SK-N-SH (cell line): Measurements from ENCODE around the gene NEURL1. TPM values are rescaled to one million over a fixed set of nuclear protein-coding genes. Genes with fewer than 3 reads are reported as not detected.
A peak's percentile ranks its signal among the peaks of the same experiment; 100 is the strongest.

ENCODE experiments used
- CTCF ChIA-PET: fragments of 300-600, 350-600 bp; formaldehyde crosslinking; extraction: SDS; loops from one replicate; lab custom pipeline; 2021; lab: Yijun Ruan, JAX
- POLR2A ChIA-PET: fragments of 350-600 bp; sonication (Branson Sonifier 250); formaldehyde crosslinking; extraction: SDS; loops from one replicate; lab custom pipeline; 2020; ENCODE audit warnings: antibody characterized with exemption, inconsistent platforms; lab: Yijun Ruan, JAX
- DNase-seq: peaks from one replicate; pipeline ENCODE4 v3.0.0; 2012
- H2AFZ ChIP-seq: fragments of 200-600 bp; sonication (generic); 2 replicates; pipeline ENCODE4 v1.8.1; 2016; ENCODE audit warnings: antibody characterized with exemption, mild to moderate bottlenecking, low read depth
- H3F3A ChIP-seq: fragments of 200-600 bp; sonication (generic); replicated peaks from 2 replicates; pipeline ENCODE3; 2016; ENCODE audit warnings: antibody characterized with exemption, mild to moderate bottlenecking; ENCODE audit not compliant: insufficient read depth
- H3K27ac ChIP-seq, 2 experiments: fragments of 200-500 bp in 1 of 2; fragments of 200-600 bp in 1 of 2; sonication (Bioruptor generic) in 1 of 2; sonication (generic), shearing (Covaris generic) in 1 of 2; 2 replicates each; pipeline versions ENCODE4 v1.5.1 to v1.6.1; 2014 to 2016; ENCODE audit warnings: low read depth in 2 of 2, inconsistent platforms in 1 of 2, low read length in 1 of 2, mild to moderate bottlenecking in 1 of 2, mixed read lengths in 1 of 2
- H3K27me3 ChIP-seq: fragments of 200-600 bp; sonication (generic), shearing (Covaris generic); 2 replicates; pipeline ENCODE4 v1.6.1; 2016; ENCODE audit warnings: mixed run types; ENCODE audit not compliant: insufficient read depth
- H3K36me3 ChIP-seq, 2 experiments: fragments of 200-500 bp in 1 of 2; fragments of 200-600 bp in 1 of 2; sonication (Bioruptor generic) in 1 of 2; sonication (generic) in 1 of 2; replicated peaks in 1 of 2; 2 replicates each; pipeline versions ENCODE3 to v1.5.1; 2014 to 2016; ENCODE audit warnings: low read length in 1 of 2, mild to moderate bottlenecking in 1 of 2; ENCODE audit not compliant: insufficient read depth in 2 of 2, control insufficient read depth in 1 of 2
- H3K4me1 ChIP-seq, 2 experiments: fragments of 200-500 bp in 1 of 2; fragments of 200-600 bp in 1 of 2; sonication (Bioruptor generic) in 1 of 2; sonication (generic), shearing (Covaris generic) in 1 of 2; 2 replicates each; pipeline versions ENCODE4 v1.5.1 to v1.6.1; 2014 to 2016; ENCODE audit warnings: low read depth in 1 of 2, low read length in 1 of 2, mixed run types in 1 of 2; ENCODE audit not compliant: insufficient read depth in 2 of 2, control insufficient read depth in 1 of 2
- H3K4me2 ChIP-seq: fragments of 200-600 bp; sonication (generic), shearing (Covaris generic); 2 replicates; pipeline ENCODE4 v1.6.1; 2017; ENCODE audit warnings: mixed run types
- H3K4me3 ChIP-seq, 2 experiments: fragments of 200-500 bp in 1 of 2; fragments of 200-600 bp in 1 of 2; sonication (Bioruptor generic) in 1 of 2; sonication (generic), shearing (Covaris generic) in 1 of 2; 2 replicates each; pipeline versions ENCODE4 v1.5.1 to v1.8.1; 2014 to 2016; ENCODE audit warnings: low read depth in 2 of 2, inconsistent platforms in 1 of 2, low read length in 1 of 2, mild to moderate bottlenecking in 1 of 2, mixed read lengths in 1 of 2, moderate library complexity in 1 of 2
- H3K79me2 ChIP-seq: fragments of 200-600 bp; sonication (generic); 2 replicates; pipeline ENCODE4 v1.8.1; 2017; ENCODE audit warnings: mild to moderate bottlenecking; ENCODE audit not compliant: insufficient read depth
- H3K9ac ChIP-seq: fragments of 200-600 bp; sonication (generic); 2 replicates; pipeline ENCODE4 v1.6.1; 2017; ENCODE audit warnings: mixed run types
- H3K9me2 ChIP-seq: fragments of 200-600 bp; sonication (generic); 2 replicates; pipeline ENCODE4 v1.6.1; 2017; ENCODE audit warnings: mixed run types
- H3K9me3 ChIP-seq: fragments of 200-600 bp; sonication (generic); 2 replicates; pipeline ENCODE4 v1.6.1; 2017; ENCODE audit warnings: mixed run types, mild to moderate bottlenecking, moderate library complexity
- H4K20me1 ChIP-seq: fragments of 200-600 bp; sonication (generic); 2 replicates; pipeline ENCODE4 v1.6.1; 2017; ENCODE audit warnings: mild to moderate bottlenecking, mixed run types; ENCODE audit not compliant: insufficient read depth
- CHD2 ChIP-seq: fragments of 150-350 bp; IDR thresholded peaks from 2 replicates; pipeline ENCODE4 v1.6.1; 2018; ENCODE audit warnings: low read length; ENCODE audit not compliant: partially characterized antibody
- FOSL2 ChIP-seq: IDR thresholded peaks from 2 replicates; pipeline ENCODE4 v1.4.0; 2012; ENCODE audit warnings: low read depth, mild to moderate bottlenecking, moderate library complexity, borderline replicate concordance
- FOXM1 ChIP-seq: IDR thresholded peaks from 2 replicates; pipeline ENCODE4 v1.4.0; 2012; ENCODE audit warnings: low read depth, mild to moderate bottlenecking
- GATA2 ChIP-seq: sonication (generic); formaldehyde crosslinking; IDR thresholded peaks from 2 replicates; pipeline ENCODE4 v1.5.0; 2020; ENCODE audit warnings: mild to moderate bottlenecking, missing genetic modification reagents
- MEF2A ChIP-seq: IDR thresholded peaks from 2 replicates; pipeline ENCODE4 v1.4.0; 2012; ENCODE audit warnings: low read depth, borderline replicate concordance
- NFIC ChIP-seq: IDR thresholded peaks from 2 replicates; pipeline ENCODE4 v1.4.0; 2012; ENCODE audit warnings: borderline replicate concordance
- RFX5 ChIP-seq: IDR thresholded peaks from 2 replicates; pipeline ENCODE4 v1.6.1; 2012; ENCODE audit warnings: mild to moderate bottlenecking, improper control_type of control experiment, low read length
- SIN3A ChIP-seq: IDR thresholded peaks from 2 replicates; pipeline ENCODE4 v1.6.1; 2012; ENCODE audit warnings: low read depth, mild to moderate bottlenecking, low read length, moderate library complexity, borderline replicate concordance
- TCF12 ChIP-seq: IDR thresholded peaks from 2 replicates; pipeline ENCODE4 v1.4.0; 2012
- TEAD4 ChIP-seq: IDR thresholded peaks from 2 replicates; pipeline ENCODE4 v1.4.0; 2012; ENCODE audit warnings: mild to moderate bottlenecking, borderline replicate concordance; ENCODE audit not compliant: insufficient read depth
- WGBS: methylation state at CpG from one replicate; pipeline ENCODE4 v1.1.6; 2017; ENCODE audit warnings: low lambda C conversion rate; 5-methylcytosine and 5-hydroxymethylcytosine counted together
- polyA plus RNA-seq, 3 experiments: library from polyadenylated mRNA; depleted of rRNA; stranded (reverse); fragments of >200 nt; gene quantifications; 2 replicates each; pipeline ENCODE4 v1.2.3, GENCODE V29; 2012
- TF ChIP-seq, protein P1 (sequence below): IDR thresholded peaks from 2 replicates; pipeline ENCODE4; 2012
- TF ChIP-seq, protein P2 (sequence below): IDR thresholded peaks from 2 replicates; pipeline ENCODE4 v1.4.0; 2012; ENCODE audit warnings: low read depth, borderline replicate concordance
- TF ChIP-seq, protein P3 (sequence below): IDR thresholded peaks from 2 replicates; pipeline ENCODE4 v1.4.0; 2012; ENCODE audit warnings: low read depth, borderline replicate concordance
- TF ChIP-seq, protein P4 (sequence below): IDR thresholded peaks from 2 replicates; pipeline ENCODE4 v1.4.0; 2012; ENCODE audit warnings: low read depth
- TF ChIP-seq, protein P5 (sequence below): fragments of 150-350 bp; IDR thresholded peaks from 2 replicates; pipeline ENCODE4 v1.6.1; 2017; ENCODE audit warnings: antibody characterized with exemption, low read length, low read depth, borderline replicate concordance
- TF ChIP-seq, protein P6 (sequence below): fragments of 150-350 bp; IDR thresholded peaks from 2 replicates; pipeline ENCODE4 v1.6.1; 2016; ENCODE audit warnings: mild to moderate bottlenecking, low read depth, low read length

NEURL1 gene
- polyA plus RNA-seq, 1 of the 3 experiments (the other 2 are of a cell fraction): 0.05 TPM

DNA sequence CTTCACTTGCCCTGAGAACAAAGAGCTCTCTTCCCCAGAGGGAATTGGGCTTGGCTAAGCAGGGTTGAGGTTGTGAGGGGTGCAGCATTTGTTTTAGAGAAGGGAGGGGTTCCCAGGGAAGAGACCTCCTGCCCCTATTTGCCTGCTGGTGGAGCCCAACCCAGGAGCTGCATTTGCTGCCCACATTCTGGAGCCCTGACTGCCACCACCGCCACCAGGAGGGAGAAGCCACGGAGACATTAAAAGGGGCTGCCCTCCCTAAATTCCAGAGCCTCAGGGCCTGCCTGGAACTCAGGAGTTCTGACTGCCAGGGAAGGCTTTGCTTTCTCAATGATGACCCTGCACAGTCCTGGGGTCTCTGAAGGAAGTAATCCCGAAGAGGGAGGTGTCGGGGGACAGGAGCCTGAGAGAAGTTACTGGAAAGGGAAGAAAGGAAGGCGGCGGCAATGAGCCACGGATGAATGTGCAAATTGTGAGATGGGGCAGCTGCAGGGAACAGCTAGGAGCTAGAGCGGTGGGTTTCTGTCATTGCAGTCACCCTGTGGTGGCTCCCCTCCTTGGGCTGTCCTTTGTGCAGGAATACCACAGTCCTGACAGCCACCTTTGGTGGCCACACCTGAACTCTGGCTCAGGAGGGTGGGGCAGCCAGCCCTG, 51.3 kb downstream of the NEURL1 start:
- H3K4me3 ChIP-seq: no peak overlapping the region
- CTCF ChIA-PET: interaction anchor here (1.2 to 3.4 kb wide), 3 partner anchors 16 to 48 kb away, joined by 3 to 18 read pairs (median 6); no protein-coding TSS in a partner anchor

DNA sequence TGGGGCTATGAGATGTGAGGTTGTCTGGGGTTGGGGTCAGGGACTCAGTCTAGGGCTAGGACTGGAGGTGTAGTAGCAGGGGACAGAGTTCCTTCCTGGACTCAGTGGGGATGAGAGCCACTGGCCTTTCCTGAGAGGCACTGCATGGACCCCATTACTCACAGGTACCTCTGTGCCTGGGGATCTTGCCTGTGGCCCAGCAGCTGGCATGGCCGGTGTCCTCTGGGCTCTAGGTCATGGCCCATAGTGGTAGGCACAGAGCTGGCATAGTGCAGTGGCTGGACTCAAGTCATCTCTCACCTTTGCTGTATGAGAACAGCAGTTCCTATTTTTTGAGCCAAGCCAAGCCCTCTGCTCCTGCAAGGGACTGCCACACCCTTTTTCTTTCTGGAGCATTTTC, 51.9 kb downstream of the NEURL1 start:
- Histone ChIP-seq H3K27me3 (no peaks in the 10 kb centered on the region; the same call in 1 of the 2 replicates), H3K4me3 (no peak overlapping the region), H3K4me2 (no peak overlapping the region), H2AFZ (no peak overlapping the region), H3K79me2 (no peaks in the 10 kb centered on the region), H3K36me3 (no peaks in the 10 kb centered on the region), H3K9me3 (no peaks in the 10 kb centered on the region), H3K27ac (no peak overlapping the region), H3F3A (no peaks in the 10 kb centered on the region), H4K20me1 (no peaks in the 10 kb centered on the region), H3K4me1 (peaks cover 8 to 57% of the 10 kb centered on the region in 2 experiments; a peak in 3 of 4 replicates), H3K9ac (no peak overlapping the region), H3K9me2 (no peaks in the 10 kb centered on the region)
- ChIA-PET CTCF (interaction anchor here (3.4 kb wide), 1 partner anchor 19 kb away, joined by 18 read pairs; no protein-coding TSS in a partner anchor), POLR2A (interaction anchor here (1.0 kb wide), 1 partner anchor 10 kb away, joined by 4 read pairs; no protein-coding TSS in a partner anchor)
- DNase-seq: peak; percentile 2
- TF ChIP-seq MEF2A (no peak), FOXM1 (no peak), CHD2 (no peak), NFIC (no peak), SIN3A (no peak), RFX5 (no peak), TEAD4 (no peak), FOSL2 (no peak), TCF12 (no peak)
- TF ChIP-seq, protein P1, sequence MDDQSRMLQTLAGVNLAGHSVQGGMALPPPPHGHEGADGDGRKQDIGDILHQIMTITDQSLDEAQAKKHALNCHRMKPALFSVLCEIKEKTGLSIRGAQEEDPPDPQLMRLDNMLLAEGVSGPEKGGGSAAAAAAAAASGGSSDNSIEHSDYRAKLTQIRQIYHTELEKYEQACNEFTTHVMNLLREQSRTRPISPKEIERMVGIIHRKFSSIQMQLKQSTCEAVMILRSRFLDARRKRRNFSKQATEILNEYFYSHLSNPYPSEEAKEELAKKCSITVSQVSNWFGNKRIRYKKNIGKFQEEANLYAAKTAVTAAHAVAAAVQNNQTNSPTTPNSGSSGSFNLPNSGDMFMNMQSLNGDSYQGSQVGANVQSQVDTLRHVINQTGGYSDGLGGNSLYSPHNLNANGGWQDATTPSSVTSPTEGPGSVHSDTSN: no peak
- TF ChIP-seq, protein P2, sequence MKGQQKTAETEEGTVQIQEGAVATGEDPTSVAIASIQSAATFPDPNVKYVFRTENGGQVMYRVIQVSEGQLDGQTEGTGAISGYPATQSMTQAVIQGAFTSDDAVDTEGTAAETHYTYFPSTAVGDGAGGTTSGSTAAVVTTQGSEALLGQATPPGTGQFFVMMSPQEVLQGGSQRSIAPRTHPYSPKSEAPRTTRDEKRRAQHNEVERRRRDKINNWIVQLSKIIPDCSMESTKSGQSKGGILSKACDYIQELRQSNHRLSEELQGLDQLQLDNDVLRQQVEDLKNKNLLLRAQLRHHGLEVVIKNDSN: no peak
- TF ChIP-seq, protein P3, sequence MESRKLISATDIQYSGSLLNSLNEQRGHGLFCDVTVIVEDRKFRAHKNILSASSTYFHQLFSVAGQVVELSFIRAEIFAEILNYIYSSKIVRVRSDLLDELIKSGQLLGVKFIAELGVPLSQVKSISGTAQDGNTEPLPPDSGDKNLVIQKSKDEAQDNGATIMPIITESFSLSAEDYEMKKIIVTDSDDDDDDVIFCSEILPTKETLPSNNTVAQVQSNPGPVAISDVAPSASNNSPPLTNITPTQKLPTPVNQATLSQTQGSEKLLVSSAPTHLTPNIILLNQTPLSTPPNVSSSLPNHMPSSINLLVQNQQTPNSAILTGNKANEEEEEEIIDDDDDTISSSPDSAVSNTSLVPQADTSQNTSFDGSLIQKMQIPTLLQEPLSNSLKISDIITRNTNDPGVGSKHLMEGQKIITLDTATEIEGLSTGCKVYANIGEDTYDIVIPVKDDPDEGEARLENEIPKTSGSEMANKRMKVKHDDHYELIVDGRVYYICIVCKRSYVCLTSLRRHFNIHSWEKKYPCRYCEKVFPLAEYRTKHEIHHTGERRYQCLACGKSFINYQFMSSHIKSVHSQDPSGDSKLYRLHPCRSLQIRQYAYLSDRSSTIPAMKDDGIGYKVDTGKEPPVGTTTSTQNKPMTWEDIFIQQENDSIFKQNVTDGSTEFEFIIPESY: no peak
- TF ChIP-seq, protein P4, sequence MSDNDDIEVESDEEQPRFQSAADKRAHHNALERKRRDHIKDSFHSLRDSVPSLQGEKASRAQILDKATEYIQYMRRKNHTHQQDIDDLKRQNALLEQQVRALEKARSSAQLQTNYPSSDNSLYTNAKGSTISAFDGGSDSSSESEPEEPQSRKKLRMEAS: no peak
- TF ChIP-seq, protein P5, sequence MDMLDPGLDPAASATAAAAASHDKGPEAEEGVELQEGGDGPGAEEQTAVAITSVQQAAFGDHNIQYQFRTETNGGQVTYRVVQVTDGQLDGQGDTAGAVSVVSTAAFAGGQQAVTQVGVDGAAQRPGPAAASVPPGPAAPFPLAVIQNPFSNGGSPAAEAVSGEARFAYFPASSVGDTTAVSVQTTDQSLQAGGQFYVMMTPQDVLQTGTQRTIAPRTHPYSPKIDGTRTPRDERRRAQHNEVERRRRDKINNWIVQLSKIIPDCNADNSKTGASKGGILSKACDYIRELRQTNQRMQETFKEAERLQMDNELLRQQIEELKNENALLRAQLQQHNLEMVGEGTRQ: no peak
- TF ChIP-seq, protein P6, sequence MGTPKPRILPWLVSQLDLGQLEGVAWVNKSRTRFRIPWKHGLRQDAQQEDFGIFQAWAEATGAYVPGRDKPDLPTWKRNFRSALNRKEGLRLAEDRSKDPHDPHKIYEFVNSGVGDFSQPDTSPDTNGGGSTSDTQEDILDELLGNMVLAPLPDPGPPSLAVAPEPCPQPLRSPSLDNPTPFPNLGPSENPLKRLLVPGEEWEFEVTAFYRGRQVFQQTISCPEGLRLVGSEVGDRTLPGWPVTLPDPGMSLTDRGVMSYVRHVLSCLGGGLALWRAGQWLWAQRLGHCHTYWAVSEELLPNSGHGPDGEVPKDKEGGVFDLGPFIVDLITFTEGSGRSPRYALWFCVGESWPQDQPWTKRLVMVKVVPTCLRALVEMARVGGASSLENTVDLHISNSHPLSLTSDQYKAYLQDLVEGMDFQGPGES: no peak
- 86% methylated on average over 1 of the region's 1 CpG for WGBS

More for the DNA sequence above, 51.3 kb downstream of the NEURL1 start:
- no peaks in the 10 kb centered on the region for H3K79me2 ChIP-seq
- POLR2A ChIA-PET: no interaction called here
- H3K36me3 ChIP-seq: no peaks in the 10 kb centered on the region
- no peak overlapping the region for H3K4me2 ChIP-seq
- H3K9me2 ChIP-seq: no peaks in the 10 kb centered on the region
- TF ChIP-seq GATA2 (CRISPR knock-in tag) (no peak), MEF2A (no peak)
- H2AFZ ChIP-seq: no peak overlapping the region
- H3K4me1 ChIP-seq: peaks cover 8 to 53% of the 10 kb centered on the region in 2 experiments; a peak in 3 of 4 replicates
- H3K9ac ChIP-seq: no peak overlapping the region
- WGBS: 85% methylated on average over 8 of the region's 8 CpGs
- no peaks in the 10 kb centered on the region for H3K9me3 ChIP-seq
- no peak overlapping the region for H3K27ac ChIP-seq
- no peaks in the 10 kb centered on the region for H3F3A ChIP-seq
- DNase-seq: peak; percentile 7
- no peaks in the 10 kb centered on the region; the same call in 1 of the 2 replicates for H3K27me3 ChIP-seq
- H4K20me1 ChIP-seq: no peaks in the 10 kb centered on the region
